Natural killer cell (primary cell): Measurements from ENCODE around the gene GRB2. TPM values are rescaled to one million over a fixed set of nuclear protein-coding genes. Genes with fewer than 3 reads are reported as not detected.
"Not testable (repeated sequence)": the region's sequence is repeated elsewhere in the genome, so short reads cannot be mapped to it uniquely, and the experiment has no call there.

Experiments
- ATAC-seq, 3 donors: fragments of 150-1000 bp in 2 of 3; fragments of 200-7000 bp in 1 of 3; cut with Tn5 transposase; 1 replicate in 1 of 3; 2 replicates in 2 of 3; pipeline ENCODE4 v1.10.0; 2021; ENCODE audit warnings: mild to moderate bottlenecking in 2 of 3, moderate library complexity in 2 of 3
- DNase-seq, 2 donors: peaks; one replicate each; pipeline versions ENCODE4 v3.0.0 to v3.0.0-alpha.2; 2013 to 2021; ENCODE audit warnings: mixed read lengths in 1 of 2
- H3K27ac ChIP-seq: one replicate; pipeline ENCODE4 v1.5.1; 2013; ENCODE audit warnings: mild to moderate bottlenecking, low read length
- H3K27me3 ChIP-seq: one replicate; pipeline ENCODE4 v1.6.1; 2013; ENCODE audit warnings: low read length; ENCODE audit not compliant: control insufficient read depth, insufficient read depth
- H3K36me3 ChIP-seq: one replicate; pipeline ENCODE4 v1.6.1; 2013; ENCODE audit warnings: low read length; ENCODE audit not compliant: control insufficient read depth, insufficient read depth
- H3K4me1 ChIP-seq: one replicate; pipeline ENCODE4 v1.6.1; 2013; ENCODE audit warnings: low read length; ENCODE audit not compliant: control insufficient read depth, insufficient read depth
- H3K4me3 ChIP-seq: one replicate; pipeline ENCODE4 v1.5.1; 2013; ENCODE audit warnings: low read length
- H3K9me3 ChIP-seq: one replicate; pipeline ENCODE4 v1.6.1; 2013; ENCODE audit warnings: low read length; ENCODE audit not compliant: control insufficient read depth, insufficient read depth
- H3K27ac Mint-ChIP-seq, 2 donors: one replicate each; pipeline ENCODE4 v1.8.0; 2022; ENCODE audit warnings: mild to moderate bottlenecking in 2 of 2, mixed read lengths in 2 of 2, moderate library complexity in 1 of 2
- H3K27me3 Mint-ChIP-seq, 2 donors: one replicate each; pipeline ENCODE4 v1.8.0; 2022; ENCODE audit warnings: low read depth in 2 of 2, mixed read lengths in 2 of 2
- H3K36me3 Mint-ChIP-seq: one replicate; pipeline ENCODE4 v1.8.0; 2022; ENCODE audit warnings: mixed read lengths
- H3K4me1 Mint-ChIP-seq, 2 donors: one replicate each; pipeline ENCODE4 v1.8.0; 2022; ENCODE audit warnings: mixed read lengths in 2 of 2
- H3K4me3 Mint-ChIP-seq: one replicate; pipeline ENCODE4 v1.8.0; 2022; ENCODE audit warnings: mild to moderate bottlenecking, moderate library complexity, mixed read lengths
- H3K9me3 Mint-ChIP-seq, 2 donors: one replicate each; pipeline ENCODE4 v1.8.0; 2022; ENCODE audit warnings: mixed read lengths in 2 of 2
- WGBS: methylation state at CpG from one replicate; pipeline ENCODE4 v1.1.7; 2013; ENCODE audit warnings: missing lambda C conversion rate; ENCODE audit not compliant: insufficient coverage; 5-methylcytosine and 5-hydroxymethylcytosine counted together
- intact Hi-C: fragments of 100-400 bp; cut with micrococcal nuclease; formaldehyde crosslinking; loops from one replicate; pipeline ENCODE4 v1.14.2; 2022
- total RNA-seq, 4 donors: library from RNA; stranded (reverse); fragments of 120-200 nt in 1 of 4; gene quantifications; one replicate each; pipeline versions ENCODE4 v1.2.3 to v1.2.4, GENCODE V29; 2013 to 2022
- TF ChIP-seq, protein P1 (sequence below): fragments of 200-600 bp; IDR thresholded peaks from one replicate; pipeline ENCODE4 v1.8.0; 2022; ENCODE audit warnings: antibody characterized with exemption

Gene GRB2
- 100 to 1,000 TPM; 115 to 142 (median 116) TPM for total RNA-seq
- 135 TPM for total RNA-seq (2013)

DNA sequence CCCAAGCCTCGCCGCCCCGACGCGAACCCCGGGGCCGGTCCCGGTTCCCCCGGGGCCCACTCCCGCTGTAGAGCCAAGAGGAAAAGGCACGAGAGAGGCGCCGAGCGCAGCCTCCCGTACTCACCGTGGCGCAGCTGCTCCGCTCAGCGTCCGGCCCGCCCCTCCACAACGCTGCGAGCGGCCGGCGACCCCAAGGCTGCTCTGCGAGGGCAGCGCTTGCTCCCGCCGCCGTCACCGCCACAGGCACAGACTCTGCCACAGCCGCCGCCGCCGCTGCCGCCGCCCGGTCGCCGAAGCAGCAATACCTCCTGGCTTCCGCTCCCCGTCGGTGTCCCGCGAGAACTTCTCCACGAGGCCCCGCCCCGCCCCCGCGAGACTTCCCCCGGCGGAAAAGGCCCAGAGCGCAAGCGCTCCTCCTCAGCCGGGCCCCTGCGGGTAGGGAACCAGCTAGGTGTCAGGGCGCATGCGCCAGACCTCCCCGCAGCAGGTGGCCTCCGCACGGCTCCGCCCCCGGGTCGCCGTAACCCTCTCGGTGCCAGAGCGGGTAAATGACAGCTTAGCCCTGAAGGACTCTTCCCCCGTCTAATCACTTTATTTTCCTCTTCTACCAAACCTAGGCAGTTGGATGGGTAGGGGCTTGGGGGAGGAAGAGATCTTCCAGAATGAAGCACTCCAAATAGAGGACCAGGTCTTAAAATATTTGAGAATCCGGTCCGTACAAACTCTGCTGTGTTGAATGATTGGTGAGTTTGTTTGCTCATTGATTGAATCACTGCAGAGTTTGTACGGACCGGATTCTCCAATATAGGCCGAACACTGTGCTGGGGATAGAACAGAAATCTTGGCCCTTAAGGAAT lies at the start of gene GRB2:
Gene GRB2, minus strand, starts transcription at position 314 of the 857 bp plus-strand sequence. CDS start 12,050 bp downstream, outside the sequence.
- peak; percentile 100 for DNase-seq
- H3K4me1 Mint-ChIP-seq, result peaks cover 43 to 45% of the 10 kb centered on the region in 2 donors

DNA sequence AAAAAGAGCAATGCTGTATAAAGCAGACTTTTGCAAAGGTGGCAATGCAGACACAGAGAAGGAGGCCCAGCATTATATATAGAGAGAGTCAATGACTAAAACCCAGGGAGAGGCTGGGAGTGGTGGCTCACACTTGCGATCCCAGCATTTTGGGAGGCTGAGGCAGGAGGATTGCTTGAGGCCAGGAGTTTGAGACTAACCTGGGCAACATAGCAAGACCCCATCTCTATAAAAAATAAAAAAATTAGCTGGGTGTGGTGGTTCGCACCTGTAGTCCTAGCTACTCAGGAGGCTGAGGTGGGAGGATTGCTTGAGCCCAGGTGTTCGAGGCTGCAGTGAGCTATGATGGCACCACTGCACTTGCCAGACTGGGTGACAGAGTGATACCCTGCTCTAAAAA lies 49.2 kb upstream of the GRB2 start:
- H3K9me3 Mint-ChIP-seq, H3K27ac ChIP-seq, H3K27me3 Mint-ChIP-seq, DNase-seq, H3K4me3 ChIP-seq, ATAC-seq, H3K27me3 ChIP-seq, intact Hi-C loops, H3K36me3 ChIP-seq, H3K27ac Mint-ChIP-seq, H3K36me3 Mint-ChIP-seq, H3K9me3 ChIP-seq: not testable (repeated sequence)
- H3K4me1 Mint-ChIP-seq, result peaks cover 33 to 38% of the 10 kb centered on the region in 2 donors
- peaks cover 27% of the 10 kb centered on the region for H3K4me1 ChIP-seq
- 90% methylated on average over 3 of the region's 3 CpGs for WGBS
- H3K4me3 Mint-ChIP-seq, result peak overlapping the region; percentile 32

More for the DNA sequence above, at the start of gene GRB2:
- ATAC-seq, result peak; percentile 84 to 95 (median 88)
- H3K36me3 Mint-ChIP-seq, result no peaks in the 10 kb centered on the region
- peak within 1 kb of the TSS; percentile 99 for H3K4me3 ChIP-seq
- peak within 1 kb of the TSS; percentile 86 to 93 for H3K27ac Mint-ChIP-seq
- H3K9me3 Mint-ChIP-seq, result no peaks in the 10 kb centered on the region
- peak within 1 kb of the TSS; percentile 89 for H3K27ac ChIP-seq
- H3K4me3 Mint-ChIP-seq, result peak within 1 kb of the TSS; percentile 92
- H3K36me3 ChIP-seq, result no peaks in the 10 kb centered on the region
- WGBS, result under 1% methylated on average over 72 of the region's 74 CpGs
- TF ChIP-seq, protein P1, sequence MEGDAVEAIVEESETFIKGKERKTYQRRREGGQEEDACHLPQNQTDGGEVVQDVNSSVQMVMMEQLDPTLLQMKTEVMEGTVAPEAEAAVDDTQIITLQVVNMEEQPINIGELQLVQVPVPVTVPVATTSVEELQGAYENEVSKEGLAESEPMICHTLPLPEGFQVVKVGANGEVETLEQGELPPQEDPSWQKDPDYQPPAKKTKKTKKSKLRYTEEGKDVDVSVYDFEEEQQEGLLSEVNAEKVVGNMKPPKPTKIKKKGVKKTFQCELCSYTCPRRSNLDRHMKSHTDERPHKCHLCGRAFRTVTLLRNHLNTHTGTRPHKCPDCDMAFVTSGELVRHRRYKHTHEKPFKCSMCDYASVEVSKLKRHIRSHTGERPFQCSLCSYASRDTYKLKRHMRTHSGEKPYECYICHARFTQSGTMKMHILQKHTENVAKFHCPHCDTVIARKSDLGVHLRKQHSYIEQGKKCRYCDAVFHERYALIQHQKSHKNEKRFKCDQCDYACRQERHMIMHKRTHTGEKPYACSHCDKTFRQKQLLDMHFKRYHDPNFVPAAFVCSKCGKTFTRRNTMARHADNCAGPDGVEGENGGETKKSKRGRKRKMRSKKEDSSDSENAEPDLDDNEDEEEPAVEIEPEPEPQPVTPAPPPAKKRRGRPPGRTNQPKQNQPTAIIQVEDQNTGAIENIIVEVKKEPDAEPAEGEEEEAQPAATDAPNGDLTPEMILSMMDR, result no peak
- no peaks in the 10 kb centered on the region for H3K27me3 ChIP-seq
- H3K27me3 Mint-ChIP-seq, result peaks cover 0 to 2% of the 10 kb centered on the region in 2 donors
- intact Hi-C loops, result loop anchor here (1.0 kb wide), 1 partner anchor 116 kb away; the partner anchor contains the start of gene SLC25A19
- H3K4me1 ChIP-seq, result peaks cover 27% of the 10 kb centered on the region
- no peaks in the 10 kb centered on the region for H3K9me3 ChIP-seq

DNA sequence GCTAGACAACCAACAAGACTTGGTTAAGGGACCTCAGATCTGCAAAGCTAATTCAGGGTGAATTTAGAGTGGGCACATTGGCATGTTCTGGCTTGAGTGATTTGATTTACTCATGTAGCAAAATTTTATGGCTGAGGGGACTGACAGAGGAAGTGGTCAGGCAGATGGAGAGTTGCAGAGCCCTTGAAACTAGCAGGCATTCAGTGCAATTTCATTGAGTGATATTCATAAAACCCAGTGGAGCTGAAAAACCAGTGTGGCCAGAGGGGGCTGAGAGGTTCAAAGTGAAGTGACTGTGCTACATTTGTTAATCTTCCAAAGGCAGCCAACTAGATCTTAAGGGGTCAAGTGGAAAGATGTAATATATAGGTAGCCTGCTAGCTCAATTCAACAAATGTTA lies 48.7 kb upstream of the GRB2 start:
- peak overlapping the region; percentile 32 for H3K4me3 Mint-ChIP-seq
- no peak overlapping the region for H3K4me3 ChIP-seq
- peaks cover 22% of the 10 kb centered on the region for H3K4me1 ChIP-seq
- H3K36me3 Mint-ChIP-seq, result no peaks in the 10 kb centered on the region
- DNase-seq, result no peak
- ATAC-seq, result no peak
- no peak overlapping the region for H3K27ac Mint-ChIP-seq
- no peaks in the 10 kb centered on the region for H3K27me3 Mint-ChIP-seq
- intact Hi-C loops, result no loop called here
- peaks cover 28 to 33% of the 10 kb centered on the region in 2 donors for H3K4me1 Mint-ChIP-seq
- no peaks in the 10 kb centered on the region for H3K9me3 ChIP-seq
- TF ChIP-seq, protein P1, result no peak
- H3K27ac ChIP-seq, result no peak overlapping the region
- H3K9me3 Mint-ChIP-seq, result no peaks in the 10 kb centered on the region
- H3K27me3 ChIP-seq, result no peaks in the 10 kb centered on the region
- H3K36me3 ChIP-seq, result no peaks in the 10 kb centered on the region

DNA sequence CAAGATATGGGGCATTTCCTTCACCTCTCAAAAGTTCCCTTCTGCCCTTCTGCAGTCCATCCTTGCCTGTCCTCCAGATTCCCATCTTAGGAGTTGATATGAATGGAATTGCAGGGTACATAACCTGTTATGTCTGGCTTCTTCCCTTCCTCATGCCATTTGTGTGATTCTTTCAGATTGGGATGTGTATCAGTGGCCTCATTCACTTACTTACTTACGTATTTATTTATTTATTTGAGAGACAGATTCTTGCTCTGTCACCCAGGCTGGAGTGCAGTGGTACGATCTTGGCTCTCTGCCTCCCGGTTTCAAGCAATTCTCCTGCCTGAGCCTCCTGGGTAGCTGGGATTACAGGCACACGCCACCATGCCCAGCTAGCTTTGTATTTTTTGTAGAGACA lies 44.8 kb upstream of the GRB2 start:
- H3K9me3 ChIP-seq, result no peaks in the 10 kb centered on the region
- H3K36me3 ChIP-seq, result no peaks in the 10 kb centered on the region
- Mint-ChIP-seq H3K4me3 (no peak overlapping the region), H3K27me3 (no peaks in the 10 kb centered on the region), H3K36me3 (no peaks in the 10 kb centered on the region), H3K9me3 (no peaks in the 10 kb centered on the region), H3K27ac (no peak overlapping the region), H3K4me1 (peaks cover 8% of the 10 kb centered on the region in 2 donors)
- DNase-seq (no peak), ATAC-seq (no peak)
- no peaks in the 10 kb centered on the region for H3K27me3 ChIP-seq
- H3K4me1 ChIP-seq, result no peaks in the 10 kb centered on the region
- intact Hi-C loops, result no loop called here
- WGBS, result 93% methylated on average over 4 of the region's 4 CpGs
- H3K4me3 ChIP-seq, result no peak overlapping the region
- no peak overlapping the region for H3K27ac ChIP-seq
- TF ChIP-seq, protein P1, result no peak
